Upper lobe of left lung (tissue), 4 donors: ENCODE measurements around the gene MYOM3.

Experiments used
- CTCF ChIP-seq, 6 experiments: fragments of 450-650 bp in 4 of 6; fragments of 200-600 bp in 2 of 6; sonication (generic) in 2 of 6; IDR thresholded peaks; one replicate each; pipeline ENCODE4 v1.5.1; 2016 to 2019; ENCODE audit warnings: antibody characterized with exemption in 6 of 6
- POLR2A ChIP-seq, 4 donors: fragments of 450-650 bp; IDR thresholded peaks; one replicate each; pipeline ENCODE4 v1.5.1; 2016 to 2017; ENCODE audit warnings: antibody characterized with exemption in 4 of 4, mild to moderate bottlenecking in 2 of 4
- POLR2AphosphoS5 ChIP-seq, 2 donors: sonication (generic); formaldehyde crosslinking; IDR thresholded peaks; one replicate each; pipeline ENCODE4 v1.5.1; 2017; ENCODE audit warnings: antibody characterized with exemption in 2 of 2

DNA sequence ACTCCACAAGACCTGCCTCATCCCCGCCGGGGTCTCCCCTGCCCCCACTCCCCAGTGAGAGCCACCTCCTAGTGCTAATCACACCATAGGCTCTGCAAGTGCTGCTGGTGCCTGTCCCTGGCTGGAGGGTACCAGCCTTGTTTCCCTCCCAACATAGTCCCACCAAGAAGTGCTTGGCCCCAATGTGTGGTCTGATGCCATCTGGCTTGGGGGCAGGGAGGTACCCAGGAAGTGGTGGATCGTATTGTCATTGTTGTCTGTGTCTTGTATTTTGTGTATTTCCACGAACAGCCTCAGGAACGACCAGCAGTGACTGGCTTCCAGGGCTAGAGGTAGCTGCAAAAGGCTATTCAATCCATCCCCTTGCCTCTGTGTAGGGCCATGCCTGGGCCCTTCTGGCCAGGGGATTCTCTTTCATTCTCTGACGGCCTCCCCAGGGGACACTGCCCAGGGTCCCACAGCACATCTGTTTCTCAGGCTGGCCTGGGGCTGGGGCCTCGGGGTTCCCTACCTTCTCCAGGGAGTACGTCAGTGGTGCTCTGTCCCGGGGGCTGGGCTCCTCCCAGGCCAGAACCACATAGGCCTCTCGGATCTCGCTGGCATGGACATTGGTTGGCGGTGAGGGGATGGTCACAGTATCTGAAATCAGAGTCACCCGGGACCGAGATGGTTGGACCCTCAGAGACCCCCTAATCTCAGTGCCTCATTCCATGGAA lies 22.8 kb downstream of the MYOM3 start:
- TF ChIP-seq CTCF (IDR thresholded peaks at IDR 0.05): no peak
- no peak for TF ChIP-seq POLR2A (IDR thresholded peaks at IDR 0.05)
- no peak for TF ChIP-seq POLR2AphosphoS5 (IDR thresholded peaks at IDR 0.05)
